HL-60 (cell line): Measurements from ENCODE around the gene SERPINB1.

Experiments
- DNase-seq, 2 experiments: peaks; one replicate each; pipeline ENCODE4 v3.0.0-alpha.2; 2010 to 2020; ENCODE audit warnings: low read depth in 1 of 2, low spot score in 1 of 2
- H3K27ac ChIP-seq: fragments of 250-450 bp; sonication (Bioruptor Pico); replicated peaks from 2 replicates; pipeline ENCODE4 v1.5.1; 2020; ENCODE audit warnings: mild to moderate bottlenecking, moderate library complexity
- H3K27me3 ChIP-seq: fragments of 250-450 bp; sonication (Bioruptor Pico); 2 replicates; pipeline ENCODE4 v1.5.1; 2021; ENCODE audit warnings: mild to moderate bottlenecking, moderate library complexity; ENCODE audit not compliant: insufficient read depth, poor library complexity, severe bottlenecking
- H3K4me3 ChIP-seq: replicated peaks from 2 replicates; pipeline ENCODE4 v1.5.1; 2011; ENCODE audit warnings: mild to moderate bottlenecking, control low read depth, low read length; ENCODE audit not compliant: insufficient read depth
- GABPA ChIP-seq: IDR thresholded peaks from 2 replicates; pipeline ENCODE4 v1.6.1; 2012; ENCODE audit warnings: low read depth
- POLR2AphosphoS5 ChIP-seq: IDR thresholded peaks from 2 replicates; pipeline ENCODE4 v1.6.1; 2012; ENCODE audit warnings: low read depth
- SPI1 ChIP-seq: IDR thresholded peaks from 2 replicates; pipeline ENCODE4 v1.6.1; 2012; ENCODE audit warnings: low read depth, mild to moderate bottlenecking, borderline replicate concordance
- TF ChIP-seq, protein P1 (sequence below): IDR thresholded peaks from 2 replicates; pipeline ENCODE4 v1.6.1; 2012; ENCODE audit warnings: low read depth; ENCODE audit not compliant: insufficient replicate concordance
- TF ChIP-seq, protein P2 (sequence below): IDR thresholded peaks from one replicate; pipeline ENCODE4 v1.5.1; 2011; ENCODE audit warnings: low read length, control low read depth, inconsistent platforms; ENCODE audit not compliant: insufficient read depth

The SERPINB1 gene

DNA sequence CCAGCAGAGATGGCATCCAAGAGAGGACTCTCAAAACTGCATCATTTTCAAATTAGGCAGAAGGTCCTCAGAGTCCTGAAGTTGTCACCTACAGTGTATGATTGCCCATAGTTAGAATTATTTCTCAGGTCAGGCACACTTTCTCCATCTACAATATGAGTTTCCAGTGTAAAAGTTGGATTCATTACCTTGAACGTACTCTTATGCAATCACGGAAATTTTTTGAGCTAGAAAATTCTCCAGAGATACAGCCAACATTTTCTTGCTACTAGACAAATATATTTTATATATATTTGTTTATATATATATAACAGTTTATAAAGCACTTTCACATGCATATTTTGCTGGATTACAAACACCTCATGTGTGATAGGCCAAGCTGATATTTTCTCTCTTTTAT lies 29.4 kb upstream of the SERPINB1 start:
- H3K27ac ChIP-seq, result no peak overlapping the region
- TF ChIP-seq SPI1 (no peak), GABPA (no peak), POLR2AphosphoS5 (no peak)
- TF ChIP-seq, protein P1, sequence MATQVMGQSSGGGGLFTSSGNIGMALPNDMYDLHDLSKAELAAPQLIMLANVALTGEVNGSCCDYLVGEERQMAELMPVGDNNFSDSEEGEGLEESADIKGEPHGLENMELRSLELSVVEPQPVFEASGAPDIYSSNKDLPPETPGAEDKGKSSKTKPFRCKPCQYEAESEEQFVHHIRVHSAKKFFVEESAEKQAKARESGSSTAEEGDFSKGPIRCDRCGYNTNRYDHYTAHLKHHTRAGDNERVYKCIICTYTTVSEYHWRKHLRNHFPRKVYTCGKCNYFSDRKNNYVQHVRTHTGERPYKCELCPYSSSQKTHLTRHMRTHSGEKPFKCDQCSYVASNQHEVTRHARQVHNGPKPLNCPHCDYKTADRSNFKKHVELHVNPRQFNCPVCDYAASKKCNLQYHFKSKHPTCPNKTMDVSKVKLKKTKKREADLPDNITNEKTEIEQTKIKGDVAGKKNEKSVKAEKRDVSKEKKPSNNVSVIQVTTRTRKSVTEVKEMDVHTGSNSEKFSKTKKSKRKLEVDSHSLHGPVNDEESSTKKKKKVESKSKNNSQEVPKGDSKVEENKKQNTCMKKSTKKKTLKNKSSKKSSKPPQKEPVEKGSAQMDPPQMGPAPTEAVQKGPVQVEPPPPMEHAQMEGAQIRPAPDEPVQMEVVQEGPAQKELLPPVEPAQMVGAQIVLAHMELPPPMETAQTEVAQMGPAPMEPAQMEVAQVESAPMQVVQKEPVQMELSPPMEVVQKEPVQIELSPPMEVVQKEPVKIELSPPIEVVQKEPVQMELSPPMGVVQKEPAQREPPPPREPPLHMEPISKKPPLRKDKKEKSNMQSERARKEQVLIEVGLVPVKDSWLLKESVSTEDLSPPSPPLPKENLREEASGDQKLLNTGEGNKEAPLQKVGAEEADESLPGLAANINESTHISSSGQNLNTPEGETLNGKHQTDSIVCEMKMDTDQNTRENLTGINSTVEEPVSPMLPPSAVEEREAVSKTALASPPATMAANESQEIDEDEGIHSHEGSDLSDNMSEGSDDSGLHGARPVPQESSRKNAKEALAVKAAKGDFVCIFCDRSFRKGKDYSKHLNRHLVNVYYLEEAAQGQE, result no peak
- TF ChIP-seq, protein P2, sequence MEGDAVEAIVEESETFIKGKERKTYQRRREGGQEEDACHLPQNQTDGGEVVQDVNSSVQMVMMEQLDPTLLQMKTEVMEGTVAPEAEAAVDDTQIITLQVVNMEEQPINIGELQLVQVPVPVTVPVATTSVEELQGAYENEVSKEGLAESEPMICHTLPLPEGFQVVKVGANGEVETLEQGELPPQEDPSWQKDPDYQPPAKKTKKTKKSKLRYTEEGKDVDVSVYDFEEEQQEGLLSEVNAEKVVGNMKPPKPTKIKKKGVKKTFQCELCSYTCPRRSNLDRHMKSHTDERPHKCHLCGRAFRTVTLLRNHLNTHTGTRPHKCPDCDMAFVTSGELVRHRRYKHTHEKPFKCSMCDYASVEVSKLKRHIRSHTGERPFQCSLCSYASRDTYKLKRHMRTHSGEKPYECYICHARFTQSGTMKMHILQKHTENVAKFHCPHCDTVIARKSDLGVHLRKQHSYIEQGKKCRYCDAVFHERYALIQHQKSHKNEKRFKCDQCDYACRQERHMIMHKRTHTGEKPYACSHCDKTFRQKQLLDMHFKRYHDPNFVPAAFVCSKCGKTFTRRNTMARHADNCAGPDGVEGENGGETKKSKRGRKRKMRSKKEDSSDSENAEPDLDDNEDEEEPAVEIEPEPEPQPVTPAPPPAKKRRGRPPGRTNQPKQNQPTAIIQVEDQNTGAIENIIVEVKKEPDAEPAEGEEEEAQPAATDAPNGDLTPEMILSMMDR, result no peak
- no peak overlapping the region for H3K4me3 ChIP-seq
- no peak for DNase-seq
- no peaks in the 10 kb centered on the region for H3K27me3 ChIP-seq

DNA sequence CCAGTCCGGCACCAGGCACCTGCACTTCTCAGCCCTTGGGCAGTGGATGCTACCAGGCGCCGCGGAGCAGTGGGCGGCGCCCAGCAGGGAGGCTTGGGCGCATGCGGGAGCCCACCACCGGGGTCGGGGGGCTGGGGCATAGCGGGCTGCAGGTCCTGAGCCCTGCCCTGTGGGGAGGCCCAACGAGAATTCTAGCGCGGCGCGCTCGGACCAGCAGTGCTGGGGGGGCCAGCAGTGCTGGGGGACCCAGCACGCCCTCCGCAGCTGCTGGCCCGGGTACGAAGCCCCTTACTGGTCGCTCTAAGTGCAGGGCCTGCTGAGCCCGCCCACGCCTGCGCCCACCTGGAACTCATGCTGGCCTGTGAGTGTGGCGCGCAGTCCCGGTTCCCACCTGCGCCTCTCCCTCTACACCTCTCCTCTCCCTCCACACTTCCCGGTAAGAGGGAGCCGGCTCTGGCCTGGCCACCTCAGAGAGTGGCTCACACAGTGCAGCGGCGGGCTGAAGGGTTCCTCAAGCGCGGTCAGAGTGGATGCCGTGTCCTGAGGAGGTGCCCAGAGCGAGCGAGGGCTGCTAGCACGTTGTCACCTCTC lies 28.5 kb upstream of the SERPINB1 start:
- TF ChIP-seq, protein P1, result no peak
- TF ChIP-seq POLR2AphosphoS5 (no peak), SPI1 (no peak), GABPA (no peak)
- TF ChIP-seq, protein P2, result no peak
- Histone ChIP-seq H3K4me3 (no peak overlapping the region), H3K27ac (no peak overlapping the region), H3K27me3 (no peaks in the 10 kb centered on the region)
- DNase-seq, result no peak

DNA sequence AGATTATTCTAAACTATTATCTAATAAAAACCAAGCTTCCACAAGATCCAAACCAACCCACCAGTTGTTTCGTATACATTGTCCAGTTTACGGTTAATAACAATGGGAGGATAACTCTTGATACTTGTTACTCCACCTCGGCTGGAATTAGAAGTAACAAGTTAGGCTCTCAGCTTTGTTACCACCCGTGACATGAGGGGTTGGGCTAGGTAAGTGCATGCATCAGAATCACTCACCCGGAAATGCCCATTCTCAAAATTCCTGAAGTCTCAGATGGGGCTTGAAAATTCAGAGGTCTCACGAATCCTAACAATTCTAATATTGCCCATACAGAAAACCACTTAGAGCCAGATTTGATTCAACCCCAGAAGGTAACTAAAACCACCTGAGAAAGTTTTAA lies 27.0 kb upstream of the SERPINB1 start:
- Histone ChIP-seq H3K27me3 (no peaks in the 10 kb centered on the region), H3K4me3 (no peak overlapping the region), H3K27ac (no peak overlapping the region)
- TF ChIP-seq SPI1 (no peak), GABPA (no peak), POLR2AphosphoS5 (no peak)
- TF ChIP-seq, protein P2, result no peak
- TF ChIP-seq, protein P1, result no peak
- no peak for DNase-seq
